H1 (cell line): ENCODE results near the gene ZNF700. TPM values are rescaled to one million over a fixed set of nuclear protein-coding genes. Genes with fewer than 3 reads are reported as not detected.

Experiments
- ASH2L ChIP-seq: fragments of 200-600, 300-600 bp; sonication (generic); IDR thresholded peaks from one replicate; pipeline ENCODE4 v1.7.1; 2017; ENCODE audit warnings: low read length
- BACH1 ChIP-seq: IDR thresholded peaks from 2 replicates; pipeline ENCODE4 v1.6.1; 2012; ENCODE audit warnings: low read length, improper control_type of control experiment
- CEBPB ChIP-seq: IDR thresholded peaks from 2 replicates; pipeline ENCODE4 v1.6.1; 2012; ENCODE audit warnings: low read depth, low read length
- CHD2 ChIP-seq: IDR thresholded peaks from 2 replicates; pipeline ENCODE4 v1.6.1; 2012; ENCODE audit warnings: low read length, improper control_type of control experiment
- CREB1 ChIP-seq: IDR thresholded peaks from 2 replicates; pipeline ENCODE4 v1.6.1; 2012; ENCODE audit warnings: inconsistent platforms
- CTBP2 ChIP-seq: IDR thresholded peaks from 2 replicates; pipeline ENCODE4 v1.7.0; 2011; ENCODE audit warnings: borderline replicate concordance, mild to moderate bottlenecking, moderate library complexity, mixed read lengths, low read length; ENCODE audit not compliant: insufficient read depth, insufficient read length
- GTF2F1 ChIP-seq: IDR thresholded peaks from 2 replicates; pipeline ENCODE4 v1.6.1; 2012; ENCODE audit warnings: low read depth, low read length, improper control_type of control experiment, borderline replicate concordance
- JUND ChIP-seq: IDR thresholded peaks from 2 replicates; pipeline ENCODE4 v1.6.1; 2011; ENCODE audit warnings: mild to moderate bottlenecking, improper control_type of control experiment, low read length
- PHF8 ChIP-seq: fragments of 200-600 bp; sonication (generic); conservative IDR thresholded peaks from 2 replicates; pipeline ENCODE4 v1.7.1; 2012; ENCODE audit warnings: low read depth, mild to moderate bottlenecking, inconsistent platforms, low read length, moderate library complexity
- POLR2A ChIP-seq, 2 experiments: IDR thresholded peaks; 1 replicate in 1 of 2; 2 replicates in 1 of 2; pipeline ENCODE4 v1.6.1; 2011; ENCODE audit warnings: low read depth in 2 of 2, low read length in 2 of 2, mild to moderate bottlenecking in 2 of 2; ENCODE audit errors: control extremely low read depth in 1 of 2
- RBBP5 ChIP-seq: IDR thresholded peaks from 2 replicates; pipeline ENCODE4 v1.7.1; 2012; ENCODE audit warnings: low read depth, mild to moderate bottlenecking, inconsistent platforms, low read length, moderate library complexity, borderline replicate concordance
- SIN3A ChIP-seq, 2 experiments: IDR thresholded peaks in 1 of 2; conservative IDR thresholded peaks in 1 of 2; 2 replicates each; pipeline ENCODE4 v1.6.1; 2011 to 2012; ENCODE audit warnings: low read length in 2 of 2, improper control_type of control experiment in 1 of 2, low read depth in 1 of 2, mild to moderate bottlenecking in 1 of 2
- SP1 ChIP-seq: IDR thresholded peaks from 2 replicates; pipeline ENCODE4 v1.6.1; 2011; ENCODE audit warnings: low read depth, low read length
- TAF1 ChIP-seq: IDR thresholded peaks from 2 replicates; pipeline ENCODE4 v1.6.1; 2011; ENCODE audit warnings: mild to moderate bottlenecking, low read depth, low read length
- TBP ChIP-seq: IDR thresholded peaks from 2 replicates; pipeline ENCODE4 v1.6.1; 2011; ENCODE audit warnings: low read depth, low read length, improper control_type of control experiment
- ZNF274 ChIP-seq: IDR thresholded peaks from 2 replicates; pipeline ENCODE4 v1.7.0; 2012; ENCODE audit warnings: low read length, borderline replicate concordance; ENCODE audit errors: extremely low read depth
- polyA plus RNA-seq, 7 experiments: library from polyadenylated mRNA; depleted of rRNA in 3 of 7; stranded (reverse) in 5 of 7; unstranded in 2 of 7; fragments of >200 nt in 5 of 7; fragments of 200-250 nt in 2 of 7; gene quantifications; 1 replicate in 5 of 7; 2 replicates in 1 of 7; 4 replicates in 1 of 7; pipeline versions ENCODE4 v1.2.1 to v1.2.3, GENCODE V29; 2011 to 2013; ENCODE audit warnings: missing spikeins in 2 of 7, mixed read lengths in 2 of 7
- total RNA-seq: library from RNA; stranded (reverse); fragmentation: NEBNext Ultra II Directional; extraction: Animal tissue kit (Norgen Biotek cat#: 25700); gene quantifications from 2 replicates; pipeline ENCODE4 v1.2.1, GENCODE V29; 2021
- TF ChIP-seq, protein P1 (sequence below): IDR thresholded peaks from 2 replicates; pipeline ENCODE4 v1.6.1; 2012; ENCODE audit warnings: inconsistent platforms
- TF ChIP-seq, protein P2 (sequence below): IDR thresholded peaks from 2 replicates; pipeline ENCODE4 v1.6.1; 2012; ENCODE audit warnings: inconsistent platforms

ZNF700 gene
- total and polyA plus RNA-seq, 2 of the 8 experiments (the other 6 are each of a cell fraction or from before 2014, with no cell fraction given), result 3.0 to 10.5 TPM

DNA sequence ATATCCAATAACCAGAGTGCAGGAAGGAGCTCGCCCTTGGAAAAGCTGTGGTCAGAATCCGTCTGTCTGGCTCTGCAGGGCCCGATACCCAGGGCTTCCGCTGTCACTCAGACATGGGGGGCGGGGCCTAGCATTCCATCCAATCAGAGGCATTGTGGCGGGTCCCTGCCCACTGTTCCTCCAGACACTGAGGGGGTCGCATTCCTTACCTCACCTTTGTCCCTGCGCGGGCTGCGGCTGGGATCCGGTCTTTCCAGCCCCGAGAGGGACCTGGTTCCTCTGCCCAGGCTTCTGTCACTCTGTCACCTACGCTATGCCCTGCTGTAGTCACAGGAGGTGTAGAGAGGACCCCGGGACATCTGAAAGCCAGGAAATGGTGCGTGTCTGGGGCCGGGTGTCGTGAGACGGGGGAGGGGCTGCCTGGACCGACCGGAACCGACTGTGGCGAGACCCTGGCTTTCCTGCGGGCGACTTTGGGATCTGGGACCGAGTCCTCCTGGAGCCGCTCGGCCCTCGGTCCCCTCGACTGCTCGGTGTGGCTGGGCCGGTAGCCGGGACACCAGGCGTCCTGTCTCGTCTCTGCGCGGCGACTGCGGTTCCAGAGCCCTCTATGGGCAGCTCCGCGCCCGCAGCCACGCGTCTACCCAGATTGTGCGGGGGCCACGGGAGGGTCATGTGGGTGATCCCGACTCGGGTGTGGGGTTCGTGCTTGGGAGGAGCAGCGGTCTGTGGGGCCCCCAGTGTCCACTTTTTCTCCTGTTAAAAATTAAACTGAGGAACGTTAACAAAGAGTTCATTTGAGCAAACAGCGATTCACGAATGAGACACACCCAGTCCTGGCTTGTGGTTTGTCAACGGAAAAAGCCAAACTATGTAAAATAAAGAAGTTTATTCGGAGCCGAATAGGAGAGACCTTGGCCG lies 37.0 kb upstream of the ZNF700 start, which contains the start of gene ZNF69 (continued):
- TF ChIP-seq POLR2A (IDR thresholded peaks at IDR 0.05; ENCODE audit: control extremely low read depth in 1 of 2, low read depth in 2 of 2, low read length in 2 of 2), result peak; percentile 65 to 86
- peak; percentile 80; the same call in 1 of the 2 replicates for TF ChIP-seq TAF1
- TF ChIP-seq SP1, result 0 out of 2 replicates have a peak, but pooled peaks have one; percentile 10
- TF ChIP-seq CHD2, result 0 out of 2 replicates have a peak, but pooled peaks have one; percentile 25
- peak in 1 of 2 experiments; percentile 43; a peak in 1 of 4 replicates for TF ChIP-seq SIN3A (conservative IDR thresholded peaks at IDR 0.05 in 1 of 2, IDR thresholded peaks at IDR 0.05 in 1 of 2; ENCODE audit: low read depth in 1 of 2, low read length in 2 of 2)
- TF ChIP-seq, protein P1, sequence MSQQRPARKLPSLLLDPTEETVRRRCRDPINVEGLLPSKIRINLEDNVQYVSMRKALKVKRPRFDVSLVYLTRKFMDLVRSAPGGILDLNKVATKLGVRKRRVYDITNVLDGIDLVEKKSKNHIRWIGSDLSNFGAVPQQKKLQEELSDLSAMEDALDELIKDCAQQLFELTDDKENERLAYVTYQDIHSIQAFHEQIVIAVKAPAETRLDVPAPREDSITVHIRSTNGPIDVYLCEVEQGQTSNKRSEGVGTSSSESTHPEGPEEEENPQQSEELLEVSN, result 0 out of 2 replicates have a peak, but pooled peaks have one; percentile 4
- no peak for TF ChIP-seq CTBP2
- no peak for TF ChIP-seq CEBPB
- TF ChIP-seq, protein P2, sequence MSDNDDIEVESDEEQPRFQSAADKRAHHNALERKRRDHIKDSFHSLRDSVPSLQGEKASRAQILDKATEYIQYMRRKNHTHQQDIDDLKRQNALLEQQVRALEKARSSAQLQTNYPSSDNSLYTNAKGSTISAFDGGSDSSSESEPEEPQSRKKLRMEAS, result peak; percentile 52
- TF ChIP-seq TBP, result peak; percentile 72
- peak; percentile 4 for TF ChIP-seq BACH1
- TF ChIP-seq JUND, result no peak
- TF ChIP-seq RBBP5, result no peak
- peak; percentile 23 for TF ChIP-seq ASH2L
- no peak for TF ChIP-seq GTF2F1
- TF ChIP-seq PHF8, result peak; percentile 78
- TF ChIP-seq ZNF274, result no peak
- TF ChIP-seq CREB1, result 0 out of 2 replicates have a peak, but pooled peaks have one; percentile 53
